ENCODE results near the gene KCNIP1. TPM values are rescaled to one million over a fixed set of nuclear protein-coding genes. Genes with fewer than 3 reads are reported as not detected.

The KCNIP1 gene
- total RNA-seq, 1 experiment from 2014 or later = not detected

GRCh38 chr5:170632266-170632984 is 128.6 kb downstream of the KCNIP1 start:
- DNase-seq (ENCODE audit: low read depth, low spot score) = no peak
- Histone ChIP-seq H3K36me3 (ENCODE audit: control insufficient read depth in 1 of 2, insufficient read depth in 2 of 2, low read length in 2 of 2) (no peaks in the 10 kb centered on the region), H3K9me2 (ENCODE audit: insufficient read depth) (no peaks in the 10 kb centered on the region), H3K27ac (ENCODE audit: low read depth, low read length) (no peak overlapping the region; the same call in 1 of the 2 replicates), H3K4me3 (replicated peaks in 1 of 2; ENCODE audit: low read depth in 1 of 2, low read length in 2 of 2) (peak overlapping the region in 1 of 2 experiments; percentile 54; a peak in 3 of 4 replicates), H3K79me2 (ENCODE audit: insufficient read depth, low read length) (no peaks in the 10 kb centered on the region), H3K9ac (ENCODE audit: low read length) (no peak overlapping the region), H3K4me2 (ENCODE audit: low read length) (peak overlapping the region; percentile 81), H4K20me1 (ENCODE audit: insufficient read depth) (no peaks in the 10 kb centered on the region), H3K27me3 (ENCODE audit: insufficient read depth, low read length) (no peaks in the 10 kb centered on the region), H3K4me1 (ENCODE audit: control insufficient read depth in 1 of 2, insufficient read depth in 2 of 2, low read length in 2 of 2) (peaks cover 11 to 25% of the 10 kb centered on the region in 2 experiments), H3K9me3 (ENCODE audit: control insufficient read depth in 1 of 2, insufficient read depth in 1 of 2, low read depth in 1 of 2, low read length in 2 of 2) (no peaks in the 10 kb centered on the region), H2AFZ (ENCODE audit: low read depth, low read length, poor library complexity, severe bottlenecking) (peak overlapping the region; percentile 94)
- POLR2A ChIA-PET = interaction anchor here (1.4 kb wide), 1 partner anchor 17 kb away, joined by 3 read pairs; no protein-coding TSS in a partner anchor
- peak; percentile 37 for ATAC-seq
- no TSS peak for BruUV-seq (replicated peaks)
- RAD21 ChIA-PET (ENCODE audit: low non-redundant PET in 1 of 2, low total read pairs in 2 of 2, uncharacterized antibody in 2 of 2, unreplicated experiment in 2 of 2) = interaction anchor here in 1 of 2 experiments (1.0 kb wide), 1 partner anchor 197 kb away, joined by 3 read pairs; no protein-coding TSS in a partner anchor
- intact Hi-C loops (cut with micrococcal nuclease) = loop anchor here (5.0 kb wide), 1 partner anchor 365 kb away; no protein-coding TSS in a partner anchor
- CTCF ChIA-PET = interaction anchor here (1.0 to 3.3 kb wide), 12 partner anchors 12 to 406 kb away, joined by 3 to 18 read pairs (median 6); no protein-coding TSS in a partner anchor
- TF ChIP-seq POLR2A (IDR thresholded peaks at IDR 0.05; ENCODE audit: borderline replicate concordance, extremely low read depth, insufficient read depth, insufficient read length) = no peak
- peak; percentile 4 to 10 (median 9); a peak in 1 of 6 replicates for TF ChIP-seq CTCF (IDR thresholded peaks at IDR 0.05 in 2 of 3, conservative IDR thresholded peaks at IDR 0.05 in 1 of 3; ENCODE audit: borderline replicate concordance in 1 of 3, insufficient read depth in 1 of 3, low read depth in 2 of 3, low read length in 2 of 3)

GRCh38 chr5:170632985-170633234 is 129.1 kb downstream of the KCNIP1 start:
- POLR2A ChIA-PET = interaction anchor here (0.6 kb wide), 1 partner anchor 1672 kb away, joined by 3 read pairs; no protein-coding TSS in a partner anchor
- H2AFZ ChIP-seq (ENCODE audit: low read depth, low read length, poor library complexity, severe bottlenecking) = peak overlapping the region; percentile 94
- no peak for DNase-seq (ENCODE audit: low read depth, low spot score)
- TF ChIP-seq CEBPB (IDR thresholded peaks at IDR 0.05; ENCODE audit: low read depth) (no peak), TCF7L2 (IDR thresholded peaks at IDR 0.05; ENCODE audit: borderline replicate concordance, extremely low read depth, insufficient read depth, insufficient read length) (no peak), EGR1 (IDR thresholded peaks at IDR 0.05; ENCODE audit: low read depth) (no peak), ZBTB33 (IDR thresholded peaks at IDR 0.05; ENCODE audit: extremely low read depth, insufficient replicate concordance, low read length) (no peak), YY1 (IDR thresholded peaks at IDR 0.05; ENCODE audit: extremely low read depth, insufficient replicate concordance, low read depth, low read length) (peak; percentile 21), ZNF274 (IDR thresholded peaks at IDR 0.05; ENCODE audit: low read depth, low read length) (no peak)

More at GRCh38 chr5:170632985-170633234, 129.1 kb downstream of the KCNIP1 start:
- Histone ChIP-seq H3K9me2 (ENCODE audit: insufficient read depth) (no peaks in the 10 kb centered on the region), H3K9ac (ENCODE audit: low read length) (peak overlapping the region; percentile 44), H3K9me3 (ENCODE audit: control insufficient read depth in 1 of 2, insufficient read depth in 1 of 2, low read depth in 1 of 2, low read length in 2 of 2) (no peaks in the 10 kb centered on the region), H3K4me1 (ENCODE audit: control insufficient read depth in 1 of 2, insufficient read depth in 2 of 2, low read length in 2 of 2) (peaks cover 11 to 25% of the 10 kb centered on the region in 2 experiments), H3K27me3 (ENCODE audit: insufficient read depth, low read length) (no peaks in the 10 kb centered on the region), H3K4me2 (ENCODE audit: low read length) (peak overlapping the region; percentile 81), H3K27ac (ENCODE audit: low read depth, low read length) (peak overlapping the region; percentile 64), H4K20me1 (ENCODE audit: insufficient read depth) (no peaks in the 10 kb centered on the region), H3K79me2 (ENCODE audit: insufficient read depth, low read length) (no peaks in the 10 kb centered on the region), H3K4me3 (replicated peaks in 1 of 2; ENCODE audit: low read depth in 1 of 2, low read length in 2 of 2) (peak overlapping the region; percentile 44 to 54), H3K36me3 (ENCODE audit: control insufficient read depth in 1 of 2, insufficient read depth in 2 of 2, low read length in 2 of 2) (no peaks in the 10 kb centered on the region)
- no TSS peak for BruUV-seq (replicated peaks)
- intact Hi-C loops (cut with micrococcal nuclease) = loop anchor here (1.0 to 5.0 kb wide), 3 partner anchors 29 to 366 kb away; no protein-coding TSS in a partner anchor
- RAD21 ChIA-PET (ENCODE audit: low non-redundant PET in 1 of 2, low total read pairs in 2 of 2, uncharacterized antibody in 2 of 2, unreplicated experiment in 2 of 2) = interaction anchor here in 1 of 2 experiments (1.0 kb wide), 1 partner anchor 198 kb away, joined by 3 read pairs; no protein-coding TSS in a partner anchor
- no peak; the same call in 1 of the 2 replicates for ATAC-seq
- CTCF ChIA-PET = interaction anchor here (1.0 to 3.3 kb wide), 8 partner anchors 8 to 407 kb away, joined by 3 to 18 read pairs (median 6); no protein-coding TSS in a partner anchor
